ENCODE data around the gene GTF2I. TPM values are rescaled to one million over a fixed set of nuclear protein-coding genes. Genes with fewer than 3 reads are reported as not detected.
"Not testable (repeated sequence)": the region's sequence is repeated elsewhere in the genome, so short reads cannot be mapped to it uniquely, and the experiment has no call there.

The GTF2I gene
- total RNA-seq, 1 donor from 2014 or later, result 186 TPM

DNA sequence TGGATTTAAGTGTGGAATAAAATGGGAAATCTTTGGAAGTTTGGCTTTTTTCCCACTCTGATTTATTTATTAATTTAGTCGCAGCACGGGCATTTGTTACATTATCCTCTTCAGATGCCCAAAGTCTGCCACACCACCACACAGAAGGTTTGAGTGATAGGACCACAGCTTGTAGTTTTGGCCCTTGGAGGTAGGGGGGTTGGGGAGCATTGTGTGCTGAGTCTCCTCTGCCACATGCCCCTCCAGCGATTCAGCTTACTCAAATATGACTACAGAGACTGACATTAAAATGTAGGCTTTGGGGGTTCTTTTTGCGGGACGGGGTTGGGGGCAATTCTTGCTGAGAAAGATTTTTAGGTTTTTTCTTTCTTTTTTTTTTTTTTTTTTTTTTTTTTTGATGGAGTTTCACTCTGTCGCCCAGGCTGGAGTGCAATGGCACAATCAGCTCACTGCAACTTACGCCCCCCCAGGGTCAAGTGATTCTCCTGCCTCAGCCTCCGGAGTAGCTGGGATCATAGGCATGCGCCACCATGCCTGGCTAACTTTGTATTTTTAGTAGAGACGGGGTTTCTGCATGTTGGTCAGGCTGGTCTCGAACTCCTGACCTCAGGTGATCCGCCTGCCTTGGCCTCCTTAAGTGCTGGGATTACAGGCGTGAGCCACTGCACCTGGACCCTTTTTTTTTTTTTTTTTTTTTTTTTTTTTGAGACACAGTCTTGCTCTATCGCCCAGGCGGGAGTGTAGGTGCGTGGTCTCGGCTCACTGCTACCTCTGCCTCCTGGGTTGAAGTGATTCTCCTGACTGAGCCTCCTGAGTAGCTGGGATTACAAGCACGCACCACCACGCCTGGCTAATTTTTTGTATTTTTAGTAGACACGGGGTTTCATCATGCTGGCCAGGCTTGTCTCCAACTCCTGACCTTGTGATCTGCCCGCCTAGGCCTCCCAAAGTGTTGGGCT, 4.6 kb downstream of the GTF2I start:
- Mint-ChIP-seq H3K4me1 (ENCODE audit: low read depth) (peaks cover 37% of the 10 kb centered on the region), H3K36me3 (ENCODE audit: low read depth) (peaks cover 51% of the 10 kb centered on the region)
- H3K4me3 Mint-ChIP-seq (ENCODE audit: low read depth); DNase-seq (ENCODE audit: low spot score); intact Hi-C loops (cut with micrococcal nuclease); H3K9me3 Mint-ChIP-seq; H3K27me3 Mint-ChIP-seq (ENCODE audit: low read depth); H3K27ac Mint-ChIP-seq: not testable (repeated sequence)

DNA sequence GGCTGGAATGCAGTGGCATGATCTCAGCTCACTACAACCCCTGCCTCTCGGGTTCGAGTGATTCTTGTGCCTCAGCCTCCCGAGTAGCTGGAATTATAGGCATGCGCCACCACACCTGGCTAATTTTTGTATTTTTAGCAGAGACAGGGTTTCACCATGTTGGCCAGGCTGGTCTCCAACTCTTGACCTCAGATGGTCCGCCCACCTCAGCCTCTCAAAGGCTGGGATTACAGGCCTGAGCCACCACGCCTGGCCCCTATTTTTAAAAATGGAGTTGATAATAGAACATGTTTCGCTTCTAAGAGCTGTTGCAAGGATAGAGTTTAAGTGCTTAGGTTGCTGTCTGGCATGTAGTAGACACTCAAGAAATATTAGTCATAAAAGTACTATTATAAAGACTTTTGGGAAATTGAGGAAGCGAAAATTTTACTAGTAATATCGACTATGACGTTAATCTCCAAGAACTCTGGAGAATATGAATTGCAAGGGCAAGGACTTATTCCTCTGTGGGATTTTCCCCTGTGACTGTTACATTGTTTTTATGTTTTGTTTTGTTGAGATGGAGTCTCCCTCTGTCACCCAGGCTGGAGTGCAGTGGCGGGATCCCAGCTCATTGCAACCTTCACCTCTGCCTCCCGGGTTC, 7.9 kb downstream of the GTF2I start:
- Mint-ChIP-seq H3K9me3 (no peaks in the 10 kb centered on the region), H3K27ac (no peak overlapping the region), H3K36me3 (ENCODE audit: low read depth) (peaks cover 47% of the 10 kb centered on the region), H3K4me1 (ENCODE audit: low read depth) (peaks cover 26% of the 10 kb centered on the region), H3K27me3 (ENCODE audit: low read depth) (no peaks in the 10 kb centered on the region), H3K4me3 (ENCODE audit: low read depth) (no peak overlapping the region)
- no peak for DNase-seq (ENCODE audit: low spot score)
- intact Hi-C loops (cut with micrococcal nuclease), result no loop called here

- H3K4me3 Mint-ChIP-seq (ENCODE audit: low read depth); intact Hi-C loops (cut with micrococcal nuclease); DNase-seq (ENCODE audit: low spot score); H3K9me3 Mint-ChIP-seq; H3K27ac Mint-ChIP-seq; H3K27me3 Mint-ChIP-seq (ENCODE audit: low read depth): not testable (repeated sequence)
- Mint-ChIP-seq H3K4me1 (ENCODE audit: low read depth) (peaks cover 19% of the 10 kb centered on the region), H3K36me3 (ENCODE audit: low read depth) (peaks cover 41% of the 10 kb centered on the region)
Measured at GRCh38 chr7:74667013-74667412, 9.5 kb downstream of the GTF2I start.

DNA sequence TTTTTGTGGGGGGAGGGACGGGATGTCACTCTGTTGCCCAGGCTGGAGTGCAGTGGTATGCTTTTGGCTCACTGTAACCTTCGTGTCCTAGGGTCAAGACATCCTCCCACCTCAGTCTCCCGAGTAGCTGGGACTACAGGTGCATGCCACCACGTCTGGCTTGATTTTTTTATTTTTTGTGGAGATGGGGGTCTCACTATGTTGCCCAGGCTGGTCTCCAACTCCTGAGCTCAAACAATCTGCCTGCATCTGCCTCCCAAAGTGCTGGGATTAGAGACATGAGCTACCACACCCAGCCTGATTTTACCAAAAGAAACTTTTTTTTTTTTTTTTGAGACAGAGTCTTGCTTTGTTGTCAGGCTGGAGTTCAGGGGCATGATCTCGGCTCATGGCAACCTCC, 10.0 kb downstream of the GTF2I start:
- Mint-ChIP-seq H3K36me3 (ENCODE audit: low read depth) (peaks cover 41% of the 10 kb centered on the region), H3K4me1 (ENCODE audit: low read depth) (peaks cover 19% of the 10 kb centered on the region)
- H3K27ac Mint-ChIP-seq; DNase-seq (ENCODE audit: low spot score); H3K4me3 Mint-ChIP-seq (ENCODE audit: low read depth); H3K9me3 Mint-ChIP-seq; H3K27me3 Mint-ChIP-seq (ENCODE audit: low read depth); intact Hi-C loops (cut with micrococcal nuclease): not testable (repeated sequence)

GRCh38 chr7:74671602-74672001, 14.1 kb downstream of the GTF2I start:
- Mint-ChIP-seq H3K4me1 (ENCODE audit: low read depth) (peaks cover 12% of the 10 kb centered on the region), H3K4me3 (ENCODE audit: low read depth) (no peak overlapping the region), H3K9me3 (no peaks in the 10 kb centered on the region), H3K27me3 (ENCODE audit: low read depth) (no peaks in the 10 kb centered on the region), H3K27ac (no peak overlapping the region), H3K36me3 (ENCODE audit: low read depth) (peaks cover 38% of the 10 kb centered on the region)
- no peak for DNase-seq (ENCODE audit: low spot score)
- intact Hi-C loops (cut with micrococcal nuclease), result no loop called here

- DNase-seq (ENCODE audit: low spot score), result no peak
- Mint-ChIP-seq H3K27me3 (ENCODE audit: low read depth) (no peaks in the 10 kb centered on the region), H3K4me1 (ENCODE audit: low read depth) (peaks cover 12% of the 10 kb centered on the region), H3K9me3 (no peaks in the 10 kb centered on the region), H3K36me3 (ENCODE audit: low read depth) (peaks cover 34% of the 10 kb centered on the region), H3K4me3 (ENCODE audit: low read depth) (no peak overlapping the region), H3K27ac (no peak overlapping the region)
- intact Hi-C loops (cut with micrococcal nuclease), result no loop called here
Measured at GRCh38 chr7:74672343-74672915, 14.9 kb downstream of the GTF2I start.

DNA sequence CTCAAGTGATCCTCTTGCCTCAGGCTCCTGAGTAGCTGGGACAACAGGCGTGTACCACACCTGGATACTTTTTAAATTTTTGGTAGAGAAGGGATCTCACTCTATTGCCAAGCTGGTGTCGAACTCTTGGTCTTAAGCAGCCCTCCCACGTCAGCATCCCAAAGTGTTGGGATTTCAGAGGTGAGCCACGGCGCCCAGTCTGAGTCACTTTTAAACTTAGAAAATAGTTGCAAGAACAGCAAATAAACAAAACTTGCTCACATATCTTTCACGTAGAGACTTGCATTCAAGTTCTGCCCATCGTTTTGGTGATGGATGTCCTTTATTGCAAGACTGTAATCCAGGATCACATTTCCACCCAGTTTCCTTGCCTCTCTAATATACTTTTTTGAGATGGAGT, 16.6 kb downstream of the GTF2I start:
- Mint-ChIP-seq H3K4me1 (ENCODE audit: low read depth) (peaks cover 15% of the 10 kb centered on the region), H3K27me3 (ENCODE audit: low read depth) (no peaks in the 10 kb centered on the region), H3K36me3 (ENCODE audit: low read depth) (peaks cover 39% of the 10 kb centered on the region), H3K27ac (no peak overlapping the region), H3K9me3 (no peaks in the 10 kb centered on the region), H3K4me3 (ENCODE audit: low read depth) (no peak overlapping the region)
- intact Hi-C loops (cut with micrococcal nuclease), result no loop called here
- DNase-seq (ENCODE audit: low spot score), result no peak

DNA sequence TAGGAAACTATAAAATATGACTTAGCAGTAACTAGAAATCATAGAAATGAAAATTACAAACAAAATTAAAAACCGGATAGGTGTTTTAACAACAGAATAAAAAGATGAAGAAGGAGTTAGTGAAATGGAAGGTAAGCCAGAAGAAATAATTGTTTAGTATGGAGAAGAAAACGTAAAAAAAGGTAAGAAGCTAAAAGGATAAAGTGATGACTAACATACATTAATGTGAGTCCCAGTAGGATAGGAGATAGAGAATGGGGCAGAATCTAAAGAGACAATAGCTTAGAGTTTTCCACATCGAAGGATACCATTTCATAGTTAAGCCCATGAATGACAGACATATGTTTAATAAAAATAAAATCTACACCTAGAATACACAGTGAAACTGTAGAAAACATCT, 25.3 kb downstream of the GTF2I start:
- DNase-seq (ENCODE audit: low spot score), result no peak
- no peak overlapping the region for H3K27ac Mint-ChIP-seq
- no peaks in the 10 kb centered on the region for H3K27me3 Mint-ChIP-seq (ENCODE audit: low read depth)
- peaks cover 16% of the 10 kb centered on the region for H3K4me1 Mint-ChIP-seq (ENCODE audit: low read depth)
- H3K4me3 Mint-ChIP-seq (ENCODE audit: low read depth), result no peak overlapping the region
- H3K9me3 Mint-ChIP-seq, result no peaks in the 10 kb centered on the region
- intact Hi-C loops (cut with micrococcal nuclease), result no loop called here
- peaks cover 41% of the 10 kb centered on the region for H3K36me3 Mint-ChIP-seq (ENCODE audit: low read depth)

GRCh38 chr7:74683799-74684198, 26.3 kb downstream of the GTF2I start:
- Mint-ChIP-seq H3K27ac (no peak overlapping the region), H3K27me3 (ENCODE audit: low read depth) (no peaks in the 10 kb centered on the region), H3K4me3 (ENCODE audit: low read depth) (no peak overlapping the region), H3K4me1 (ENCODE audit: low read depth) (peaks cover 16% of the 10 kb centered on the region), H3K36me3 (ENCODE audit: low read depth) (peaks cover 40% of the 10 kb centered on the region), H3K9me3 (no peaks in the 10 kb centered on the region)
- no peak for DNase-seq (ENCODE audit: low spot score)
- intact Hi-C loops (cut with micrococcal nuclease), result no loop called here

DNA sequence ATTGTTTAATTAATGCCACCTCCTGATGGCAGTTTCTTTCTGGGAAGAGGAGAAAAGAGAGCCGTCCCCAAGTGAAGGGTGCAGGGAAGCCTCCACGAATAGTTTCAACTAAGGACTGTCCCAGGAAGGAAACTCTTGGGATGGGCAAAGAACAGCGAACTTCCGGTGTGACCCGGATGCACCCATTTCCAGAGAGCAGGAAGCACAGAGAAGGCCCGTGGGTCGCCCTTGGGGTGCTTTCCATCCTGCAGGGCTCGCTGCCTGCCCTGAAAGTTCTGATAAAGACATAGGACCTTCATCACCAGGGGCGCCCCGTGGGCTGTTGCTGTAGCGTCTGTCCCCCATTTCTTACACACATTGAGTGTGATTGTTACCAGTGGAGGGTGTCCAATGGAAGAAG, 27.0 kb downstream of the GTF2I start:
- intact Hi-C loops (cut with micrococcal nuclease), result no loop called here
- no peak for DNase-seq (ENCODE audit: low spot score)
- Mint-ChIP-seq H3K36me3 (ENCODE audit: low read depth) (peaks cover 44% of the 10 kb centered on the region), H3K4me1 (ENCODE audit: low read depth) (peaks cover 16% of the 10 kb centered on the region), H3K27me3 (ENCODE audit: low read depth) (no peaks in the 10 kb centered on the region), H3K4me3 (ENCODE audit: low read depth) (no peak overlapping the region), H3K9me3 (no peaks in the 10 kb centered on the region), H3K27ac (no peak overlapping the region)

DNA sequence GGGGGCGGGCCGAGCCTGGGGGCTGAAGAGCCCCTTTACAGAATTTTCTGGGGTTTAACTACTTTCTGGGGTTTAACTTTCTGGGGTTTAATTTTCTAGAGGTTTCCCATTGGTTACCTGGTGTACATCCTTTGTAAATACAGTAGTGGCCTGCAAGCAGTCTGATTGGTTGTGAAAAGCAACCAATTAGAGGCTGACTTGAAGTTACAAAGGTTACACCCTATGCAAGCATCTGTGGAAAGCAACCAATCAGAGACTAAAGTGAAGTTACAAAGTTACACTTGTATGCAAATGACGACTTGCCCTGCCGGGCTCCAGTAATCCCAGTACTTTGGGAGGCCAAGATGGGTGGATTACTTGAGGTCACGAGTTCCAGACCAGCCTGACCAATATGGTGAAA, 27.4 kb downstream of the GTF2I start:
- H3K36me3 Mint-ChIP-seq (ENCODE audit: low read depth), result peaks cover 46% of the 10 kb centered on the region
- intact Hi-C loops (cut with micrococcal nuclease), result no loop called here
- peaks cover 16% of the 10 kb centered on the region for H3K4me1 Mint-ChIP-seq (ENCODE audit: low read depth)
- H3K27me3 Mint-ChIP-seq (ENCODE audit: low read depth), result no peaks in the 10 kb centered on the region
- H3K4me3 Mint-ChIP-seq (ENCODE audit: low read depth), result no peak overlapping the region
- no peaks in the 10 kb centered on the region for H3K9me3 Mint-ChIP-seq
- DNase-seq (ENCODE audit: low spot score), result no peak
- no peak overlapping the region for H3K27ac Mint-ChIP-seq

DNA sequence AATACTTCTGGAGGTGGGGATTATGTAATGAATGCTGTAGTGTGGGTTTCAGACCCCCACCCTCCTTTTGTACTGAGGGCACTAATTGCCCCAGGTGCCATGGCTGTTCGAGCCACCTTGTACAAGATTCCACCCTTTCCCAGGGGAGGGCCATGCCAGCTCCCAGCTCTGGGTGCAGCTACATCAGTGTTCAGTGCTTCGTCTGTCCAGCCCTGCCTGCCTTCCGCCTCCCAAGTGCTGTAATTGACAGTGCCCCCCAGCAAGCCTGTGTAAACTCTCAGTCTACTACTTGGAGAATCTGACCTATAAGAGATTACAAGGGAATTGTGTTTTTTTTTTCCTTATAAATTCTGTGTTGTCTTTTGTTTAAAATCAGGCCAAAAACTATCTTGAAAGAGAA, 33.0 kb downstream of the GTF2I start:
- Mint-ChIP-seq H3K27me3 (ENCODE audit: low read depth) (no peaks in the 10 kb centered on the region), H3K4me1 (ENCODE audit: low read depth) (peaks cover 8% of the 10 kb centered on the region), H3K36me3 (ENCODE audit: low read depth) (peaks cover 72% of the 10 kb centered on the region), H3K27ac (no peak overlapping the region), H3K9me3 (no peaks in the 10 kb centered on the region), H3K4me3 (ENCODE audit: low read depth) (no peak overlapping the region)
- intact Hi-C loops (cut with micrococcal nuclease), result no loop called here
- DNase-seq (ENCODE audit: low spot score), result no peak

DNA sequence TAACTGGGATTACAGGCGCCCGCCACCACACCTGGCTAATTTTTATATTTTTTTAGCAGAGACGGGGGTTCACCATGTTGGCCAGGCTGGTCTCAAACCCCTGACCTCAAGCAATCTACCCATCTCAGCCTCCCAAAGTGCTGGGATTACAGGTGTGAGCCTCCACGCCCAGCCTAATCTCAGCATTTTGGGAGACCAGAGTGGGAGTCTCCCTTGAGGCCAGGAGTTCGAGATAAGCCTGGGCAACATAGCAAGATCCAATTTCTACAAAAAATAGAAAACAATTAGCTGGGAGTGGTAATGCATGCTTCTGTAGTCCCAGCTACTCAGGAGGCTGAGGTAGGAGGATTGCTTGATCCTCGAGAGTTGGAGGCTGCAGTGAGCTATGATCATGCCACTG, 46.9 kb downstream of the GTF2I start:
- H3K9me3 Mint-ChIP-seq; H3K4me3 Mint-ChIP-seq (ENCODE audit: low read depth); H3K27ac Mint-ChIP-seq; H3K27me3 Mint-ChIP-seq (ENCODE audit: low read depth); H3K4me1 Mint-ChIP-seq (ENCODE audit: low read depth); DNase-seq (ENCODE audit: low spot score); intact Hi-C loops (cut with micrococcal nuclease): not testable (repeated sequence)
- peaks cover 74% of the 10 kb centered on the region for H3K36me3 Mint-ChIP-seq (ENCODE audit: low read depth)

Data from activated T-helper 2 cell treated with anti-CD3 and anti-CD28 coated beads, Interferon-gamma antibody, Interleukin-2, Interleukin-4, amounts not matched to agents 10 μg/mL and 5 μg/mL and 100 μg/mL, durations not matched to agents 14 hours and 24 hours and 36 hours (primary cell).